Left lung (tissue), 10 donors: ENCODE data around the gene CYP27C1. TPM values are rescaled to one million over a fixed set of nuclear protein-coding genes. Genes with fewer than 3 reads are reported as not detected.

Experiments used
- ATAC-seq: fragments of 200-7000 bp; cut with Tn5 transposase; one replicate; pipeline ENCODE4 v1.9.1; 2020; ENCODE audit warnings: moderate library complexity
- DNase-seq, 4 donors: peaks; one replicate each; pipeline ENCODE4 v3.0.0-alpha.2; 2013 to 2020
- H3K27ac ChIP-seq, 2 donors: fragments of 200-600 bp; sonication (generic) in 1 of 2; one replicate each; pipeline versions ENCODE4 v1.5.0 to v1.8.0; 2020 to 2021
- H3K27me3 ChIP-seq, 2 donors: fragments of 200-600 bp; sonication (generic) in 1 of 2; one replicate each; pipeline versions ENCODE4 v1.5.0 to v1.8.0; 2020 to 2021
- H3K36me3 ChIP-seq, 2 donors: fragments of 200-600 bp; sonication (generic) in 1 of 2; one replicate each; pipeline versions ENCODE4 v1.5.0 to v1.8.0; 2020 to 2021
- H3K4me1 ChIP-seq, 2 donors: fragments of 200-600 bp; one replicate each; pipeline ENCODE4 v1.8.0; 2021
- H3K4me3 ChIP-seq, 2 donors: fragments of 200-600 bp; sonication (generic) in 1 of 2; one replicate each; pipeline versions ENCODE4 v1.5.0 to v1.8.0; 2020 to 2021; ENCODE audit warnings: mild to moderate bottlenecking in 1 of 2
- H3K9me3 ChIP-seq, 2 donors: fragments of 200-600 bp; sonication (generic) in 1 of 2; one replicate each; pipeline versions ENCODE4 v1.5.0 to v1.8.0; 2020 to 2021
- intact Hi-C, 2 donors: fragments of 100-400 bp; cut with DNase I; formaldehyde crosslinking; loops; one replicate each; pipeline versions ENCODE4 v1.11.2 to v1.14.2; 2022
- polyA plus RNA-seq, 6 donors: library from polyadenylated mRNA; unstranded; fragments of 120-200 nt; gene quantifications; one replicate each; pipeline ENCODE4 v1.2.1, GENCODE V29; 2013; ENCODE audit not compliant: insufficient read length in 6 of 6
- total RNA-seq, 2 donors: library from RNA; stranded (reverse); fragmentation: NEBNext Ultra II Directional; extraction: Animal tissue kit (Norgen Biotek cat#: 25700); gene quantifications; one replicate each; pipeline ENCODE4 v1.2.1, GENCODE V29; 2021
- TF ChIP-seq, protein P1 (sequence below), 2 donors: fragments of 200-600 bp; sonication (generic) in 1 of 2; IDR thresholded peaks; one replicate each; pipeline versions ENCODE4 v1.5.0 to v1.8.0; 2021; ENCODE audit warnings: antibody characterized with exemption in 2 of 2
- donor health status: DM: no; HTN: yes; CAD: no.
- donor health status: DM: no; HTN: no; CAD: no.

The CYP27C1 gene
- total and polyA plus RNA-seq, 8 donors: 0.10 to 13.2 (median 10.4) TPM

DNA sequence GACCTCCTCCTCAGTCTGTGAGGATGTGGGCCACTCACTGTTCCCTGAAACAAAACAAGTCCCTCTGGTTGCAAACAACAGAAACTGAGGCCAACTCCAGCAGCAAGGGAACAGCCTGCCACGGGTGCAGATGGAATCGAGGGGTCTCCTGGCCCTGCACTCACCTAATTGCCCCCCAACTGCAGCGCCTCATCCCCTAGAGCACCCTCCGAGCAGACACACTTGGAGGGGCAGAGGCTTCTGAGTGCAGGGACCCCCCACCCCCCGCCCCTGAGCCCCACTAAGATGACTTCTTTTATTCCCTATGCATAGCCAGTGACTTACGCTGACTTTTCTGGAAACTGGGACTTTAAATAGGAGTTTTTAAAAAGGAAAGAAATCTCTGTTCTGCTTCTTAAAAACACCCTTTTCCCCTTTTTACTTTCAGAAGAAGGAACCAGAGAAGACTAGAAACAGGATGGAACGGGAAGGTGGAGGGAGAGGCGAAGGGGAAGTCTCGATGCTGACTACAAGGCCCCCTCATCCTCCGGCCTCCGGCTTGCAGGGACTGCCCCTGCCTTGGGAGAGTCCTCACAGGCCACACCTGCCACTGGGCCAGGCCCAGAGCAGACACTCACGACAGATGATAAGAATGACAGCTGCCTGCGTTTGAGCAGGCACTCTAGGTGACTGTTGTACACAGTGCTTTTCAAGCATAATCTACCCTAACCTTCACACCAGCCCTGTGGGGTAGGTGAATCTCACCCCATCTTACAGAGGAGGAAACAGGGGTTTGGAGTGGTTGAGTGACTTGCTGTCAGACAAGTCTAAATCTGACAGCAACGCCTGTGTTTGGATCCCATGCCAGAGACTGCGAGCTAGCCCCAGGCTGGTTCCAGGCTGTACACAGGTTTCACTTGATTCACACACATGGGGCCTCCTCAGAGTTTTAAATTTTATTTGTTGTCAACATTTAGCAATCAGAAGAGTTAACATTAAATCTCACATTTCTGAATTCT, 85.0 kb downstream of the CYP27C1 start:
- intact Hi-C loops: no loop called here
- TF ChIP-seq, protein P1, sequence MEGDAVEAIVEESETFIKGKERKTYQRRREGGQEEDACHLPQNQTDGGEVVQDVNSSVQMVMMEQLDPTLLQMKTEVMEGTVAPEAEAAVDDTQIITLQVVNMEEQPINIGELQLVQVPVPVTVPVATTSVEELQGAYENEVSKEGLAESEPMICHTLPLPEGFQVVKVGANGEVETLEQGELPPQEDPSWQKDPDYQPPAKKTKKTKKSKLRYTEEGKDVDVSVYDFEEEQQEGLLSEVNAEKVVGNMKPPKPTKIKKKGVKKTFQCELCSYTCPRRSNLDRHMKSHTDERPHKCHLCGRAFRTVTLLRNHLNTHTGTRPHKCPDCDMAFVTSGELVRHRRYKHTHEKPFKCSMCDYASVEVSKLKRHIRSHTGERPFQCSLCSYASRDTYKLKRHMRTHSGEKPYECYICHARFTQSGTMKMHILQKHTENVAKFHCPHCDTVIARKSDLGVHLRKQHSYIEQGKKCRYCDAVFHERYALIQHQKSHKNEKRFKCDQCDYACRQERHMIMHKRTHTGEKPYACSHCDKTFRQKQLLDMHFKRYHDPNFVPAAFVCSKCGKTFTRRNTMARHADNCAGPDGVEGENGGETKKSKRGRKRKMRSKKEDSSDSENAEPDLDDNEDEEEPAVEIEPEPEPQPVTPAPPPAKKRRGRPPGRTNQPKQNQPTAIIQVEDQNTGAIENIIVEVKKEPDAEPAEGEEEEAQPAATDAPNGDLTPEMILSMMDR (IDR thresholded peaks at IDR 0.05): no peak
- Histone ChIP-seq H3K27ac (no peak overlapping the region), H3K36me3 (no peaks in the 10 kb centered on the region), H3K4me1 (peaks cover 0 to 10% of the 10 kb centered on the region in 2 donors), H3K4me3 (no peak overlapping the region), H3K9me3 (peaks cover 0 to 2% of the 10 kb centered on the region in 2 donors), H3K27me3 (no peaks in the 10 kb centered on the region)
- ATAC-seq (peak; percentile 76), DNase-seq (peak in 2 of 4 donors; percentile 61 to 65)

DNA sequence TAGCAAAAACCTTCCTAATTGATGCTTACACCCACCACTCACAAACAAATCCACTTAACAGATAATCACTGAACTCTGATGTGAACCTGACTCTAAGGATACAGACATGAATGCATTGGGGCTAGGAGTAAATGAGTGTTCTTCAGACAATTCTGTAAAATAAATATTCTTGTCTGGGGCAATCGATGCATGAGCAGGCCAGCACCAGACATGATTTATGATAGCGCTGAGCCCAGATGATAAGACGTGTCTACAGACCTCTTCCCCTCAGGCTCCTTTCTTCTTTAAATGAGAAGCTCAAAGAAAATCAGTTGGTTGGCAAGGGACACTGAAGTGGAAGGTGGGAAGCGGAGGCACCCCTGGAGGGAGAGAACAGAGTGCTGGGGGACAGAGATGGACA, 85.9 kb downstream of the CYP27C1 start:
- no peak for DNase-seq
- Histone ChIP-seq H3K9me3 (peaks cover 0 to 2% of the 10 kb centered on the region in 2 donors), H3K27me3 (no peaks in the 10 kb centered on the region), H3K4me3 (no peak overlapping the region), H3K27ac (no peak overlapping the region), H3K36me3 (no peaks in the 10 kb centered on the region), H3K4me1 (peaks cover 0 to 10% of the 10 kb centered on the region in 2 donors)
- TF ChIP-seq, protein P1 (IDR thresholded peaks at IDR 0.05): no peak
- no peak for ATAC-seq
- intact Hi-C loops: no loop called here

Other genes with a start within 250 kb of the CYP27C1 start
- 10 to 100 TPM; 32.0 to 36.0 TPM for gene BIN1, start 113.1 kb downstream of the CYP27C1 start, total RNA-seq
- gene BIN1, start 113.1 kb downstream of the CYP27C1 start, polyA plus RNA-seq: 10 to 100 TPM; 62.4 to 98.7 (median 79.6) TPM
- 10 to 100 TPM; 31.0 to 35.4 TPM for gene ERCC3, start 73.8 kb upstream of the CYP27C1 start, total RNA-seq
- gene ERCC3, start 73.8 kb upstream of the CYP27C1 start, polyA plus RNA-seq: 10 to 100 TPM; 71.3 to 85.4 (median 77.6) TPM
- 10 to 100 TPM; 61.4 to 84.9 TPM for gene MAP3K2, start 167.7 kb upstream of the CYP27C1 start, total RNA-seq
- gene MAP3K2, start 167.7 kb upstream of the CYP27C1 start, polyA plus RNA-seq: 10 to 100 TPM; 24.3 to 28.2 (median 26.9) TPM
- gene PROC, start 198.1 kb upstream of the CYP27C1 start, total RNA-seq: under 1 TPM in 1 of 2 donors, not detected in 1; 0.50 TPM
- gene PROC, start 198.1 kb upstream of the CYP27C1 start, polyA plus RNA-seq: 1 to 10 TPM; 2.7 to 4.6 (median 4.1) TPM